Esophagus muscularis mucosa (tissue), 4 donors: Measurements from ENCODE around the gene SDK1. TPM values are rescaled to one million over a fixed set of nuclear protein-coding genes. Genes with fewer than 3 reads are reported as not detected.

ENCODE experiments used
- DNase-seq: peaks from one replicate; pipeline ENCODE4 v3.0.0-alpha.2; 2017; ENCODE audit errors: extremely low spot score
- H3K27ac ChIP-seq, 4 donors: fragments of 200-600 bp; sonication (generic); replicated peaks in 1 of 4; 1 replicate in 3 of 4; 2 replicates in 1 of 4; pipeline ENCODE4 v1.5.1; 2016 to 2019; ENCODE audit warnings: mild to moderate bottlenecking in 1 of 4
- H3K27me3 ChIP-seq, 4 donors: fragments of 200-600 bp; sonication (generic); one replicate each; pipeline versions ENCODE4 v1.5.1 to v1.6.0; 2016 to 2019
- H3K36me3 ChIP-seq, 4 donors: fragments of 200-600 bp; sonication (generic); one replicate each; pipeline ENCODE4 v1.5.1; 2016 to 2019
- H3K4me1 ChIP-seq, 4 donors: fragments of 200-600 bp; sonication (generic); one replicate each; pipeline ENCODE4 v1.5.1; 2016 to 2019
- H3K4me3 ChIP-seq, 4 donors: fragments of 200-600 bp; sonication (generic); 1 replicate in 2 of 4; 2 replicates in 2 of 4; pipeline ENCODE4 v1.5.1; 2016 to 2019; ENCODE audit warnings: mild to moderate bottlenecking in 4 of 4, moderate library complexity in 1 of 4
- H3K9me3 ChIP-seq, 4 donors: fragments of 200-600 bp; sonication (generic); 1 replicate in 3 of 4; 2 replicates in 1 of 4; pipeline ENCODE4 v1.5.1; 2016 to 2019
- EP300 ChIP-seq: sonication (generic); formaldehyde crosslinking; IDR thresholded peaks from one replicate; pipeline ENCODE4 v1.6.1; 2017; ENCODE audit warnings: antibody characterized with exemption
- POLR2A ChIP-seq: fragments of 450-650 bp; IDR thresholded peaks from one replicate; pipeline ENCODE4 v1.6.1; 2017; ENCODE audit warnings: antibody characterized with exemption, moderate library complexity, mild to moderate bottlenecking, low read depth
- POLR2AphosphoS5 ChIP-seq, 2 donors: sonication (generic); formaldehyde crosslinking; IDR thresholded peaks; one replicate each; pipeline ENCODE4 v1.6.1; 2017; ENCODE audit warnings: antibody characterized with exemption in 2 of 2
- WGBS: methylation state at CpG from one replicate; pipeline ENCODE4 v1.1.5; 2018; 5-methylcytosine and 5-hydroxymethylcytosine counted together
- intact Hi-C: fragments of 100-400 bp; cut with DNase I; formaldehyde crosslinking; loops from one replicate; pipeline ENCODE4 v1.15.1; 2023
- total RNA-seq, 4 donors: library from RNA; depleted of rRNA; stranded (reverse); fragments of >200 nt; gene quantifications; one replicate each; pipeline versions ENCODE4 v1.1.0 to v1.2.1, GENCODE V29; 2016
- TF ChIP-seq, protein P1 (sequence below), 3 experiments: fragments of 200-600 bp in 2 of 3; fragments of 450-650 bp in 1 of 3; sonication (generic) in 2 of 3; IDR thresholded peaks; one replicate each; pipeline ENCODE4 v1.5.1; 2017 to 2019; ENCODE audit warnings: antibody characterized with exemption in 3 of 3, mild to moderate bottlenecking in 2 of 3, moderate library complexity in 1 of 3

The SDK1 gene
- total RNA-seq, 4 donors from 2014 or later = 7.8 to 18.6 (median 12.0) TPM

DNA sequence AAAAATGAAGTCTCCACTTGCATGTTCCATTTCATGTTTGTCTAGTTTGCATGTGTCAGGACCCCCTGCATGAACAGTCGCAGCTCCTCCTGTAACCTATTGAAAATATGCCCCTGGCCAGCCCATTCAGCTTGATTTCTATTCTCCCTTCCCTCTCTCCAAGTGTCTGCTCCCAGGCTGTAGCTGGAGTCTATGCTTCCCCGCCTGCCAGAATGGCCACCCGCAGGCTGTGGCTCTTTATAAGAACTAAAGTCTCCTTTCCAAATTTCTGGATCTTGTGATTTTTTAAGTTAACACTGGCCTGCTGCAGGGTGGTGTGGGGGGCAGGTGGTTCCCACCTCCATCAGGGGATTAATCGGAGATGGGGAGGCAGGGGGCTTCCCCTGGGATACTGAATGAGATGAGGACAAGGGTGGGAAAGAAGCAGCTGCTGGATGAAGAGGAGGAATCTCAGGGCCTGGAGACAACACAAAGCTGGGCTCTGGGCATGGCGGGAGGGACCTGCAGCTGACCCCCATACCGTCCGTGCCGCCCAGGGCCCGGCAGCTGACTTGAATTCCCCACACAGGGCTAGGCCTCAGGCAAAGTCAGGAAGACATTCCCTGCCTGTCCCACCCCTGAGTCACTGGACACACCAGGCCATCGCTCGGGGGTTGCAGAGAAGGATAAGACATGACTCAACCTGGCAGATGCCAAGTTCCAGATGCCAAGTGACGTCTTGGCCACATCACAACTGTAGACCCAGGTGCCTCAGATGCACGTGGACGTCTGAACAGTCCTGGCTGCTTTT lies 981.6 kb downstream of the SDK1 start:
- Histone ChIP-seq H3K4me3 (no peak overlapping the region), H3K27me3 (peaks cover 0 to 9% (median 0%) of the 10 kb centered on the region in 4 donors), H3K4me1 (no peaks in the 10 kb centered on the region), H3K9me3 (peaks cover 0 to 6% (median 2%) of the 10 kb centered on the region in 4 donors), H3K27ac (no peak overlapping the region), H3K36me3 (no peaks in the 10 kb centered on the region)
- DNase-seq = no peak
- TF ChIP-seq, protein P1, sequence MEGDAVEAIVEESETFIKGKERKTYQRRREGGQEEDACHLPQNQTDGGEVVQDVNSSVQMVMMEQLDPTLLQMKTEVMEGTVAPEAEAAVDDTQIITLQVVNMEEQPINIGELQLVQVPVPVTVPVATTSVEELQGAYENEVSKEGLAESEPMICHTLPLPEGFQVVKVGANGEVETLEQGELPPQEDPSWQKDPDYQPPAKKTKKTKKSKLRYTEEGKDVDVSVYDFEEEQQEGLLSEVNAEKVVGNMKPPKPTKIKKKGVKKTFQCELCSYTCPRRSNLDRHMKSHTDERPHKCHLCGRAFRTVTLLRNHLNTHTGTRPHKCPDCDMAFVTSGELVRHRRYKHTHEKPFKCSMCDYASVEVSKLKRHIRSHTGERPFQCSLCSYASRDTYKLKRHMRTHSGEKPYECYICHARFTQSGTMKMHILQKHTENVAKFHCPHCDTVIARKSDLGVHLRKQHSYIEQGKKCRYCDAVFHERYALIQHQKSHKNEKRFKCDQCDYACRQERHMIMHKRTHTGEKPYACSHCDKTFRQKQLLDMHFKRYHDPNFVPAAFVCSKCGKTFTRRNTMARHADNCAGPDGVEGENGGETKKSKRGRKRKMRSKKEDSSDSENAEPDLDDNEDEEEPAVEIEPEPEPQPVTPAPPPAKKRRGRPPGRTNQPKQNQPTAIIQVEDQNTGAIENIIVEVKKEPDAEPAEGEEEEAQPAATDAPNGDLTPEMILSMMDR (IDR thresholded peaks at IDR 0.05) = no peak
- TF ChIP-seq POLR2A (no peak), EP300 (no peak), POLR2AphosphoS5 (IDR thresholded peaks at IDR 0.05) (no peak)
- intact Hi-C loops = no loop called here
- 86% methylated on average over 12 of the region's 14 CpGs for WGBS

DNA sequence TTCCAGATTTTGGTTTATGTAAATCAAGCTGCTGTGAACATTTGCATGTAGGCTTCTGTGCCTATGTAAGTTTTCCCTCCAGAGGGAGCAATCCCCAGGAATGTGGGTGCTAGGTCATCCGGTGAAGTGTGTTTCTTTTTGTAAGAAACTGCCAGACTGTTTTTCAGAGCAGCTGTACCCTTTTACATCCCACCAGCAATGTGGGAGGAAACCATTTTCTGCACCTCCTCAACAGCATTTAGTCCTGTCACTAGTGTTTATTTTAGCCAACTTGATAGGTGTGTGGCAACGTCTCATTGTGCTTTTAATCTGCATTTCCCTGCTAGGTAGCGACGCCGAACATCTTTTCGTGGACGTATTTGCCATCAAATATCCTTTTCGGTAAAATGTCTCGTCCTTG lies 985.3 kb downstream of the SDK1 start:
- intact Hi-C loops = no loop called here
- Histone ChIP-seq H3K27ac (no peak overlapping the region), H3K36me3 (no peaks in the 10 kb centered on the region), H3K4me1 (no peaks in the 10 kb centered on the region), H3K27me3 (peaks cover 0 to 14% (median 0%) of the 10 kb centered on the region in 4 donors), H3K4me3 (no peak overlapping the region), H3K9me3 (peaks cover 0 to 23% (median 6%) of the 10 kb centered on the region in 4 donors)
- TF ChIP-seq, protein P1 (IDR thresholded peaks at IDR 0.05) = no peak
- TF ChIP-seq POLR2AphosphoS5 (IDR thresholded peaks at IDR 0.05) (no peak), EP300 (no peak), POLR2A (no peak)
- no peak for DNase-seq
- 50% methylated on average over 9 of the region's 9 CpGs for WGBS

DNA sequence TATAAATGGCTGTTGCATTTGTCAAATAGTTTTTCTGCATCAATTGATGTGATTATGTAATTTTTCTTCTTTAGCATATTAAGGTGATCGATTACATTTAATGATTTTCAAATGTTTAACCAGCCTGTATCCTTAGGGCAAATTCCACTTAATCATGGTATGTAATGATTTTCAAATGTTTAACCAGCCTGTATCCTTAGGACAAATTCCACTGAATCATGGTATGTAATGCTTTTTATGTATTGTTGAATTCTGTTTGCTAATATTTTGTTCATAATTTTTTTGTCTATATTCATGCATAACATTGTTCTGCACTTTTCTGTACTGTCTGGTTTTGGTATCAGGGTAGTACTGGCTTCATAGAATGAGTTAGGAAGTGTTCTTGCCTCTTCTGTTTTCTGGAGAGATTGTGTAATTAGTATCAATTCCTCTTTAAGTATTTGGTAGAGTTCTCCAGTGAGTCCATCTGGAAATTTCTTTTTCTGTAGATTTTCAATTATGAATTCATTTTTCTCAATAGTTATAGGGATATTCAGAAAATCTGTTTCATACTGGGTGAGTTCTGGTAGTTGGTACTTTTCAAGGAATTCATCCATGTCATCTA lies 987.8 kb downstream of the SDK1 start:
- Histone ChIP-seq H3K9me3 (peaks cover 0 to 45% (median 17%) of the 10 kb centered on the region in 4 donors), H3K4me1 (no peaks in the 10 kb centered on the region), H3K4me3 (no peak overlapping the region), H3K27ac (no peak overlapping the region), H3K27me3 (peaks cover 0 to 21% (median 0%) of the 10 kb centered on the region in 4 donors), H3K36me3 (no peaks in the 10 kb centered on the region)
- no peak for DNase-seq
- intact Hi-C loops = no loop called here
- TF ChIP-seq, protein P1 (IDR thresholded peaks at IDR 0.05) = no peak
- TF ChIP-seq POLR2AphosphoS5 (IDR thresholded peaks at IDR 0.05) = no peak
- TF ChIP-seq EP300 = no peak
- WGBS = 76% methylated on average over 1 of the region's 1 CpG

DNA sequence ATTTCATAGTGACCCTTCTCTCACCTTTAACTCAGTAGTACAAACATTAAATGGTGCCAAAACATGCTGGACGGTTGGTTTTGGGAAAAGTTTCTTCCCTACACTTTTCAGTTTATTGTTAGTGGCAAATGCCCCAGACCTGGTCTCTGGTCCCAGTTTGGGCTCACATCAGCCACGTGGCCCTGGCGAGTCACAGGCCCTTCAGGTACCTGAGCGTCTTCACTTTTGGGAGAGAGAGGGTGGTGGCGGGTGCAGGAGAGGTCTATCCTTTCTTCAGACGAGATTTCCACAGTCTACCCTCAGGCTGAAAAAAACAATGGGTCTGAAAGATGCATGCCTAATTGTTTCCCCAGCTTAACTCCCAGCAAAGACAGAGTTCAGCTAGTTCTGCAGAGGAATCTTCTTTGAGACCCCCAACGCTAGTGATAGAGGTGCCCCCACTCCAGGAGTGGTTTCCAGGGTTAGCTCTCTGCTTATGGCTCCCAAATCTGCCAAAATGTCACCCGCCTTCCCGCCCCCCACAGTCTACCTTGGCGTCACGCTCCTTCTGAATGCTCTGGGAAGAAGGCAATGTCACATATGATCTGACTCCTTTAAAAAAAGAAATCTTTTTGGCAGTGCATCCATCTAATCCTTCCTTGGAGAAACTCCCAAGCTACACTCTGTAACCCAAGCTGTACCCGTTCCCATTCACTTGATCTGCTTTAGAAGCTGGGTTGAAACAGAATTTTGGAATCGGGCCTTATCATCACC lies 996.3 kb downstream of the SDK1 start:
- Histone ChIP-seq H3K9me3 (peaks cover 0 to 19% (median 8%) of the 10 kb centered on the region in 4 donors), H3K4me3 (no peak overlapping the region), H3K27ac (no peak overlapping the region), H3K4me1 (no peaks in the 10 kb centered on the region), H3K27me3 (peaks cover 0 to 4% (median 0%) of the 10 kb centered on the region in 4 donors), H3K36me3 (no peaks in the 10 kb centered on the region)
- 85% methylated on average over 13 of the region's 13 CpGs for WGBS
- DNase-seq = no peak
- intact Hi-C loops = no loop called here
- no peak for TF ChIP-seq POLR2AphosphoS5 (IDR thresholded peaks at IDR 0.05)
- TF ChIP-seq, protein P1 (IDR thresholded peaks at IDR 0.05) = no peak
- TF ChIP-seq POLR2A = no peak
- no peak for TF ChIP-seq EP300
